ENCODE data around the gene RCAN3.

RCAN3 gene

GRCh38 chr1:24586970-24587820 lies 84.6 kb downstream of the RCAN3 start:
- peak; percentile 10 for DNase-seq

DNA sequence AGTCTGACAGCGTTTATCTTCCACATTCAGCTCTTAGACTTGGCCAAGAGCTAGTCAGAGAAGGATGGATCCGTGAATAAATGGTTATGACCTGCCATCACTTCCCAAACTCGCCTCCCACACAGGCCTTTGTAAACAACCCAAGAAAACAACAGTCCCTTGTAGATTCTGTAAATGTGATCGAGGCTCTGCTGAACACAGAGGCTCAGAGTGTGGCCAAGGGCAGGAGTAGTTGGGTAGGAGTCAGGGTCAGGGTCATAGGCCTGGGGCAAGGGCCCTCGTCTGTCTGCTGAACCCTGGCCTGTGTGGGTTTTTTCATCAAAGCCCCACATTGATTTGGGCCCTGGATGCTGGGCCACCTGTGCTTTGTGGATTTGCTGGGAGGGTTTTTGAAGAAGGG lies 85.9 kb downstream of the RCAN3 start:
- no peak for DNase-seq

- DNase-seq: no peak
These were observed 86.6 kb downstream of the RCAN3 start for GRCh38 chr1:24589200-24589599.

All from NCI-H510A (cell line).